Gastroesophageal sphincter (tissue), 4 donors: Measurements from ENCODE around the gene TMEM54. TPM values are rescaled to one million over a fixed set of nuclear protein-coding genes. Genes with fewer than 3 reads are reported as not detected.

ENCODE experiments used
- ATAC-seq: fragments of 150-250 bp; one replicate; pipeline ENCODE4 v1.9.1; 2016; ENCODE audit warnings: mild to moderate bottlenecking, moderate library complexity
- H3K27ac ChIP-seq, 4 donors: fragments of 200-600 bp; sonication (generic) in 3 of 4; 1 replicate in 3 of 4; 2 replicates in 1 of 4; pipeline ENCODE4 v1.5.1; 2016 to 2019
- H3K27me3 ChIP-seq: fragments of 200-600 bp; sonication (generic); one replicate; pipeline ENCODE4 v1.5.1; 2019
- H3K36me3 ChIP-seq, 2 donors: fragments of 200-600 bp; sonication (generic); one replicate each; pipeline ENCODE4 v1.5.1; 2019; ENCODE audit warnings: control low read depth in 1 of 2
- H3K4me1 ChIP-seq, 3 donors: fragments of 200-600 bp; sonication (generic); 1 replicate in 2 of 3; 2 replicates in 1 of 3; pipeline ENCODE4 v1.5.1; 2016 to 2019; ENCODE audit warnings: control low read depth in 2 of 3
- H3K4me3 ChIP-seq, 2 donors: fragments of 200-600 bp; sonication (generic); one replicate each; pipeline ENCODE4 v1.5.1; 2019; ENCODE audit warnings: mild to moderate bottlenecking in 1 of 2, moderate library complexity in 1 of 2
- H3K9me3 ChIP-seq, 3 donors: fragments of 200-600 bp; sonication (generic); one replicate each; pipeline ENCODE4 v1.5.1; 2017 to 2019; ENCODE audit warnings: control low read depth in 2 of 3
- CTCF ChIP-seq, 4 experiments: fragments of 200-600 bp in 2 of 4; fragments of 450-650 bp in 2 of 4; sonication (generic) in 1 of 4; IDR thresholded peaks; one replicate each; pipeline ENCODE4 v1.5.1; 2017 to 2019; ENCODE audit warnings: antibody characterized with exemption in 4 of 4, mild to moderate bottlenecking in 2 of 4, moderate library complexity in 2 of 4
- EP300 ChIP-seq: sonication (generic); formaldehyde crosslinking; IDR thresholded peaks from one replicate; pipeline ENCODE4 v1.6.1; 2017; ENCODE audit warnings: antibody characterized with exemption, mild to moderate bottlenecking
- POLR2A ChIP-seq, 2 donors: fragments of 450-650 bp; IDR thresholded peaks; one replicate each; pipeline ENCODE4 v1.6.1; 2017; ENCODE audit warnings: antibody characterized with exemption in 2 of 2, mild to moderate bottlenecking in 2 of 2, moderate library complexity in 1 of 2
- POLR2AphosphoS5 ChIP-seq: sonication (generic); formaldehyde crosslinking; IDR thresholded peaks from one replicate; pipeline ENCODE4 v1.6.1; 2017; ENCODE audit warnings: antibody characterized with exemption
- WGBS, 2 donors: methylation state at CpG; one replicate each; pipeline ENCODE4 v1.1.5; 2018; ENCODE audit warnings: low coverage in 1 of 2; 5-methylcytosine and 5-hydroxymethylcytosine counted together
- total RNA-seq, 4 donors: library from RNA; depleted of rRNA; stranded (reverse); fragments of >200 nt; gene quantifications; one replicate each; pipeline ENCODE4 v1.1.0, GENCODE V29; 2016

The TMEM54 gene
- total RNA-seq, 4 donors from 2014 or later, result 71.5 to 138 (median 101) TPM

GRCh38 chr1:32886004-32886827 is 15.0 kb downstream of the TMEM54 start, which contains the start of gene HPCA:
HPCA (plus strand) TSS chr1:32886491; CDS start chr1:32888899, 2,408 bp downstream.
- 6% methylated on average over 8 of the region's 79 CpGs; no CpG with 5 or more reads in 1 of the 2 donors for WGBS, 2 donors
- H3K4me3 ChIP-seq, result peak within 1 kb of the TSS in 1 of 2 donors; percentile 31
- no peaks in the 10 kb centered on the region for H3K9me3 ChIP-seq
- H3K4me1 ChIP-seq, result peaks cover 0 to 30% (median 12%) of the 10 kb centered on the region in 3 donors
- H3K27ac ChIP-seq, result no peak within 1 kb of the TSS
- H3K36me3 ChIP-seq, result no peaks in the 10 kb centered on the region
- TF ChIP-seq POLR2AphosphoS5, result no peak
- TF ChIP-seq CTCF (IDR thresholded peaks at IDR 0.05), result peak in 2 of 4 experiments; percentile 23 to 52
- H3K27me3 ChIP-seq, result peaks cover 75% of the 10 kb centered on the region
- peak; percentile 83 for ATAC-seq

- WGBS, 2 donors, result 0 to 21% methylated on average over 1 to 7 of the region's 8 CpGs
- peaks cover 69% of the 10 kb centered on the region for H3K27me3 ChIP-seq
- TF ChIP-seq POLR2A (IDR thresholded peaks at IDR 0.05) (no peak), EP300 (no peak), POLR2AphosphoS5 (no peak), CTCF (IDR thresholded peaks at IDR 0.05) (no peak)
- ATAC-seq, result no peak
- no peaks in the 10 kb centered on the region for H3K9me3 ChIP-seq
- H3K36me3 ChIP-seq, result no peaks in the 10 kb centered on the region
- H3K27ac ChIP-seq, result no peak overlapping the region
- H3K4me3 ChIP-seq, result no peak overlapping the region
- H3K4me1 ChIP-seq, result peaks cover 0 to 31% (median 12%) of the 10 kb centered on the region in 3 donors
Measured at GRCh38 chr1:32885676-32886003, 15.5 kb downstream of the TMEM54 start.

- H3K4me1 ChIP-seq, result peaks cover 0 to 31% (median 12%) of the 10 kb centered on the region in 3 donors
- H3K27ac ChIP-seq, result no peak overlapping the region
- peaks cover 60% of the 10 kb centered on the region for H3K27me3 ChIP-seq
- no peaks in the 10 kb centered on the region for H3K36me3 ChIP-seq
- WGBS, 2 donors, result no CpG with 5 or more reads among the region's 12 CpGs
- H3K9me3 ChIP-seq, result no peaks in the 10 kb centered on the region
- H3K4me3 ChIP-seq, result no peak overlapping the region
- TF ChIP-seq EP300 (no peak), POLR2A (IDR thresholded peaks at IDR 0.05) (no peak), POLR2AphosphoS5 (no peak), CTCF (IDR thresholded peaks at IDR 0.05) (no peak)
- ATAC-seq, result no peak
Measured at GRCh38 chr1:32884726-32885125, 16.5 kb downstream of the TMEM54 start.

GRCh38 chr1:32884032-32884372 is 17.2 kb downstream of the TMEM54 start:
- Histone ChIP-seq H3K9me3 (no peaks in the 10 kb centered on the region), H3K4me3 (no peak overlapping the region), H3K27me3 (peaks cover 55% of the 10 kb centered on the region), H3K27ac (no peak overlapping the region), H3K36me3 (no peaks in the 10 kb centered on the region), H3K4me1 (peaks cover 0 to 31% (median 12%) of the 10 kb centered on the region in 3 donors)
- 60% methylated on average over 1 of the region's 4 CpGs; no CpG with 5 or more reads in 1 of the 2 donors for WGBS, 2 donors
- TF ChIP-seq CTCF (IDR thresholded peaks at IDR 0.05) (no peak), POLR2A (IDR thresholded peaks at IDR 0.05) (no peak), EP300 (no peak)
- ATAC-seq, result no peak
